ENCODE data around the gene LRRC8E. TPM values are rescaled to one million over a fixed set of nuclear protein-coding genes. Genes with fewer than 3 reads are reported as not detected.

LRRC8E gene
- total RNA-seq, 1 donor from 2014 or later: 6.6 TPM

GRCh38 chr19:7847664-7848063, 40.6 kb upstream of the LRRC8E start:
- peaks cover 2% of the 10 kb centered on the region for H3K79me2 ChIP-seq (ENCODE audit: insufficient read depth, low read length)
- H3K9ac ChIP-seq (ENCODE audit: low read length): no peak overlapping the region
- Mint-ChIP-seq H3K27me3 (ENCODE audit: low read depth, unreplicated experiment) (no peaks in the 10 kb centered on the region), H3K4me1 (ENCODE audit: low read depth, unreplicated experiment) (no peaks in the 10 kb centered on the region), H3K9me3 (ENCODE audit: unreplicated experiment) (no peaks in the 10 kb centered on the region), H3K4me3 (ENCODE audit: unreplicated experiment) (no peak overlapping the region), H3K27ac (ENCODE audit: unreplicated experiment) (no peak overlapping the region), H3K36me3 (ENCODE audit: low read depth, unreplicated experiment) (no peaks in the 10 kb centered on the region)
- no peak for DNase-seq (ENCODE audit: low read depth)
- H3K36me3 ChIP-seq (ENCODE audit: insufficient read depth, low read length): no peaks in the 10 kb centered on the region
- no peak overlapping the region for H3K27ac ChIP-seq (ENCODE audit: low read depth, low read length)
- no peak overlapping the region for H2AFZ ChIP-seq (ENCODE audit: low read depth, low read length)
- H3K9me3 ChIP-seq (ENCODE audit: insufficient read depth, low read depth, low read length): no peaks in the 10 kb centered on the region
- no peak overlapping the region for H3K4me3 ChIP-seq (ENCODE audit: insufficient read depth, low read depth, low read length)
- H3K4me1 ChIP-seq (ENCODE audit: insufficient read depth, low read length): no peaks in the 10 kb centered on the region
- H3K27me3 ChIP-seq (ENCODE audit: insufficient read depth, low read length): no peaks in the 10 kb centered on the region
- TF ChIP-seq, protein P1, sequence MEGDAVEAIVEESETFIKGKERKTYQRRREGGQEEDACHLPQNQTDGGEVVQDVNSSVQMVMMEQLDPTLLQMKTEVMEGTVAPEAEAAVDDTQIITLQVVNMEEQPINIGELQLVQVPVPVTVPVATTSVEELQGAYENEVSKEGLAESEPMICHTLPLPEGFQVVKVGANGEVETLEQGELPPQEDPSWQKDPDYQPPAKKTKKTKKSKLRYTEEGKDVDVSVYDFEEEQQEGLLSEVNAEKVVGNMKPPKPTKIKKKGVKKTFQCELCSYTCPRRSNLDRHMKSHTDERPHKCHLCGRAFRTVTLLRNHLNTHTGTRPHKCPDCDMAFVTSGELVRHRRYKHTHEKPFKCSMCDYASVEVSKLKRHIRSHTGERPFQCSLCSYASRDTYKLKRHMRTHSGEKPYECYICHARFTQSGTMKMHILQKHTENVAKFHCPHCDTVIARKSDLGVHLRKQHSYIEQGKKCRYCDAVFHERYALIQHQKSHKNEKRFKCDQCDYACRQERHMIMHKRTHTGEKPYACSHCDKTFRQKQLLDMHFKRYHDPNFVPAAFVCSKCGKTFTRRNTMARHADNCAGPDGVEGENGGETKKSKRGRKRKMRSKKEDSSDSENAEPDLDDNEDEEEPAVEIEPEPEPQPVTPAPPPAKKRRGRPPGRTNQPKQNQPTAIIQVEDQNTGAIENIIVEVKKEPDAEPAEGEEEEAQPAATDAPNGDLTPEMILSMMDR (IDR thresholded peaks at IDR 0.05; ENCODE audit: insufficient read depth, low read depth, low read length): no peak
- TF ChIP-seq EZH2 (IDR thresholded peaks at IDR 0.05; ENCODE audit: insufficient read depth, low read length): no peak
- FAIRE-seq: no peak
- no peak overlapping the region for H3K4me2 ChIP-seq (ENCODE audit: low read length)
- peaks cover 30% of the 10 kb centered on the region for H4K20me1 ChIP-seq (ENCODE audit: insufficient read depth, low read length)

GRCh38 chr19:7848779-7849457, 39.4 kb upstream of the LRRC8E start:
- Histone ChIP-seq H3K9me3 (ENCODE audit: insufficient read depth, low read depth, low read length) (no peaks in the 10 kb centered on the region), H3K36me3 (ENCODE audit: insufficient read depth, low read length) (no peaks in the 10 kb centered on the region), H3K79me2 (ENCODE audit: insufficient read depth, low read length) (no peaks in the 10 kb centered on the region), H3K9ac (ENCODE audit: low read length) (no peak overlapping the region), H3K27me3 (ENCODE audit: insufficient read depth, low read length) (no peaks in the 10 kb centered on the region), H3K27ac (ENCODE audit: low read depth, low read length) (no peak overlapping the region), H3K4me2 (ENCODE audit: low read length) (no peak overlapping the region), H3K4me1 (ENCODE audit: insufficient read depth, low read length) (no peaks in the 10 kb centered on the region), H4K20me1 (ENCODE audit: insufficient read depth, low read length) (peaks cover 22% of the 10 kb centered on the region), H3K4me3 (ENCODE audit: insufficient read depth, low read depth, low read length) (no peak overlapping the region), H2AFZ (ENCODE audit: low read depth, low read length) (no peak overlapping the region)
- FAIRE-seq (no peak), DNase-seq (ENCODE audit: low read depth) (no peak)
- Mint-ChIP-seq H3K4me1 (ENCODE audit: low read depth, unreplicated experiment) (peaks cover 3% of the 10 kb centered on the region), H3K9me3 (ENCODE audit: unreplicated experiment) (no peaks in the 10 kb centered on the region), H3K27ac (ENCODE audit: unreplicated experiment) (no peak overlapping the region), H3K27me3 (ENCODE audit: low read depth, unreplicated experiment) (no peaks in the 10 kb centered on the region), H3K36me3 (ENCODE audit: low read depth, unreplicated experiment) (no peaks in the 10 kb centered on the region), H3K4me3 (ENCODE audit: unreplicated experiment) (no peak overlapping the region)
- TF ChIP-seq EZH2 (IDR thresholded peaks at IDR 0.05; ENCODE audit: insufficient read depth, low read length): no peak
- TF ChIP-seq, protein P1 (IDR thresholded peaks at IDR 0.05; ENCODE audit: insufficient read depth, low read depth, low read length): no peak

- peaks cover 3% of the 10 kb centered on the region for H3K4me1 Mint-ChIP-seq (ENCODE audit: low read depth, unreplicated experiment)
- Histone ChIP-seq H3K4me2 (ENCODE audit: low read length) (no peak overlapping the region), H3K9me3 (ENCODE audit: insufficient read depth, low read depth, low read length) (no peaks in the 10 kb centered on the region), H3K36me3 (ENCODE audit: insufficient read depth, low read length) (no peaks in the 10 kb centered on the region), H3K27me3 (ENCODE audit: insufficient read depth, low read length) (no peaks in the 10 kb centered on the region), H4K20me1 (ENCODE audit: insufficient read depth, low read length) (peaks cover 21% of the 10 kb centered on the region), H3K9ac (ENCODE audit: low read length) (no peak overlapping the region), H3K27ac (ENCODE audit: low read depth, low read length) (no peak overlapping the region), H3K4me3 (ENCODE audit: insufficient read depth, low read depth, low read length) (no peak overlapping the region), H3K4me1 (ENCODE audit: insufficient read depth, low read length) (no peaks in the 10 kb centered on the region), H2AFZ (ENCODE audit: low read depth, low read length) (no peak overlapping the region), H3K79me2 (ENCODE audit: insufficient read depth, low read length) (no peaks in the 10 kb centered on the region)
- H3K27me3 Mint-ChIP-seq (ENCODE audit: low read depth, unreplicated experiment): no peaks in the 10 kb centered on the region
- DNase-seq (ENCODE audit: low read depth): no peak
- H3K4me3 Mint-ChIP-seq (ENCODE audit: unreplicated experiment): no peak overlapping the region
- H3K36me3 Mint-ChIP-seq (ENCODE audit: low read depth, unreplicated experiment): no peaks in the 10 kb centered on the region
- FAIRE-seq: no peak
- H3K9me3 Mint-ChIP-seq (ENCODE audit: unreplicated experiment): no peaks in the 10 kb centered on the region
- TF ChIP-seq EZH2 (IDR thresholded peaks at IDR 0.05; ENCODE audit: insufficient read depth, low read length): no peak
- TF ChIP-seq, protein P1 (IDR thresholded peaks at IDR 0.05; ENCODE audit: insufficient read depth, low read depth, low read length): no peak
- no peak overlapping the region for H3K27ac Mint-ChIP-seq (ENCODE audit: unreplicated experiment)
Observed at GRCh38 chr19:7849631-7849999, 38.7 kb upstream of the LRRC8E start.

All from astrocyte (in vitro differentiated cells and primary cell).